ENCODE results near the gene PRPF40A.

Gene PRPF40A

GRCh38 chr2:152620985-152621384, 96.3 kb downstream of the PRPF40A start:
- no peak for DNase-seq (ENCODE audit: low read depth in 2 of 2, low spot score in 1 of 2)

GRCh38 chr2:152620208-152620607, 97.1 kb downstream of the PRPF40A start:
- DNase-seq (ENCODE audit: low read depth in 2 of 2, low spot score in 1 of 2): no peak

- no peak for DNase-seq (ENCODE audit: low read depth in 2 of 2, low spot score in 1 of 2)
These were observed 99.1 kb downstream of the PRPF40A start for GRCh38 chr2:152618193-152618564.

DNA sequence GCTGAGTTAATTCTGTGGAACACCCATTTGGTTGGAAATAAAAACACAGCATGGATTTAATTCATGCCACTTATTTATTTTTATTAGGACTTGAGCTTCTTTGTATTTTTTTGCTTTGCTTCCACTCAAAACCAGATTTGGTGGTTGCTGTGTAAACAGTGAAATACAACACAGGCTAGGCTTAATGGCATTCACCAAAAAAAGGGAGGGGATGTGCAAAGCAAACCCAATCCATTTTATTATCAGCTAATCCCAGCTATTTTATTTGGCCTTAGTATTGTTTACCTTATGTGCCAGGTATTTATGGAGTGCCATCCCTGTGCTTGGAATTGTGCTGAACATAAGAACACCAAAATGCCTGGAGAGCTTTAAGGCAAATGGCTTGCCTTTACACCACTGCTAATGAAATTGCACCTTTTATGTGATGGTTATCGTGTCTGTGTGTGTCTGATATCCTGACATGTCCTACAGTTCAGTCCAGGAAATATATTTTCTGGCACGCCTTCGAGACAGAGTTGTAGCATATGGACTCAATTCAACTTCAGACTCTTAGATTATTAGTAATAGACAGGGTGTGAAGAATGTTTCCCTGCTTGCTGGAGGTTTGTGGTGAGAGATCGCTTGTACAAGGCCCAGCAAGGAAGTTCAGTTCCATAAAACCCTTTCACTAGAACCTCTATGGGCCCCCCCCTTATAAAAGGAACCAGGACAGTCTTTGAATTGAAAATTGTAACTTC, 99.6 kb downstream of the PRPF40A start:
- no peak for DNase-seq (ENCODE audit: low read depth in 2 of 2, low spot score in 1 of 2)

DNA sequence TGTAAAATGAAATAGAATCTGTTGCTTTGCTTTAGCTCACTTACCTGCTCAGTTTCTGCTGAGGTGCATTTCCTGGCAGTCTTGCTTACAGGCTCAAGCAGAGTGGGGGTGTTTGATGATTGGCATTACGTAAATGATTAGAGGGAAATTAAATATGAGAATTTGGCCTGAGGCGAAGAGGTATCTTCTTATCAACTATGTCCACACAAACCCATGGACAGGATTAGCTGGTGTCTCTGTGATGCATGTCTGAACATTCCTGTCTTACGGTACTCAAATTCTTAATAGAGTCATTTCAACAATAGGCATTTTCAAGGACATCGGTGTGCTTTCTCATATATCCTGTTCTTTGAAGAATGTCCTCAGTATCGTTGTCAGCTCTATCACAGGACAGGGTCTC, 102.1 kb downstream of the PRPF40A start:
- no peak for DNase-seq (ENCODE audit: low read depth in 2 of 2, low spot score in 1 of 2)

- DNase-seq (ENCODE audit: low read depth in 2 of 2, low spot score in 1 of 2): no peak
These were observed 104.0 kb downstream of the PRPF40A start for GRCh38 chr2:152613235-152613634.

DNA sequence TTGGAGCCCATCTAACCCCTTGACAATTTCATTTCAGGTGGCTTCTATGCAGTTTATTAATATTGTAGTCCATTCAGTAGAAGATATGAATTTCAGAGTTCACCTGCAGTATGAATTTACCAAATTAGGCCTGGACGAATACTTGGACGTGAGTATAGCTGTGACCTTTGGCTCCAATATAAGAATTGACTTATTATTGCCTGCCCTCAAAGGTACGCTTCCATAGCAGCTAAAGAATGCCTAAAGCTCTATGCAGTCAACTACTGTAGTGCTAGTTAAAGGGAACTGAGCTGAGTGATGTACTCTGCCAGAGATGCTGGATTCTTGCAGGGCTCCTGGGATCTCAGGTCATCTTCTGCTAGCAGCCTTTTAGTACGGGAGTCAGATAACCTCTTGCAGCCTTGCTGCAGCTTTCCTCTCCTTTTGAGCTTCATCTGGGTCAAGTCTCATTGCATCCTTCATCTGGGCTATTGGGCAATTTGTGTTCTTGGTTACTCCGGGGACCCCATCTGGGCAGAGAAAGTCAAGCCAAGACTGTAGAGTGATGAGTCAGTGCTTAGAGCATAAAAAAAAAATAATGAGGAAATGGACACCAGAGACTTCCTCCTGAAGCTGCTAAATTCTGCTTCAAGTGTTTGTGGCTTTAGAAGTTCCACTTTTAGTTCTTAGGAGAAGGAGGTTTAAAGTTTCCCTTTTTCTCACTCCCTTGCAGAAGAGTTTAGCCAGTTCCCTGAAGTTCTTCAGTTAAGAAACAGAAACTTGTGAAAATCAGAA, 105.6 kb downstream of the PRPF40A start:
- DNase-seq (ENCODE audit: low read depth in 2 of 2, low spot score in 1 of 2): no peak

GRCh38 chr2:152609699-152610098, 107.6 kb downstream of the PRPF40A start:
- DNase-seq (ENCODE audit: low read depth in 2 of 2, low spot score in 1 of 2): no peak

- no peak for DNase-seq (ENCODE audit: low read depth in 2 of 2, low spot score in 1 of 2)
These were observed 108.1 kb downstream of the PRPF40A start for GRCh38 chr2:152609154-152609553.

- DNase-seq (ENCODE audit: low read depth in 2 of 2, low spot score in 1 of 2): no peak
These were observed 109.4 kb downstream of the PRPF40A start for GRCh38 chr2:152607793-152608300.

DNA sequence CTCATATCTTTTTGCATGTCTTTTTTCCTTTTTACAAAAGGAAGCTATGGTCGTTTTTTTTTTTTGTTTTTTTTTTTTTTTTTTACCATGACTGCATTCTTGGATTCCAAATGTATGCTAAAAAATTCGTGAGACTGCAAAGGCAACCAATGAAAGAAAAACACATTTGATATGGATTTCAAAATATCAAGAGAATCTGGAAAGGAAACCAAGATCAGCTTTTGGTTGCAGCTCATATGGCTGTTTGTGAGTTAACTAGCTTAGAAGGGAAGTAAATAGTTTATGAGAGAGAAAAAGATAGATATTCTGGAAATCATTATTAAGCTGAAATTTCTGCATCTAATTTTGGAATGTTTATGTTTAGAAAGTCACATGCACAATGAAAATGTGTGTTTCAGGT, 110.3 kb downstream of the PRPF40A start:
- DNase-seq (ENCODE audit: low read depth in 2 of 2, low spot score in 1 of 2): no peak

DNA sequence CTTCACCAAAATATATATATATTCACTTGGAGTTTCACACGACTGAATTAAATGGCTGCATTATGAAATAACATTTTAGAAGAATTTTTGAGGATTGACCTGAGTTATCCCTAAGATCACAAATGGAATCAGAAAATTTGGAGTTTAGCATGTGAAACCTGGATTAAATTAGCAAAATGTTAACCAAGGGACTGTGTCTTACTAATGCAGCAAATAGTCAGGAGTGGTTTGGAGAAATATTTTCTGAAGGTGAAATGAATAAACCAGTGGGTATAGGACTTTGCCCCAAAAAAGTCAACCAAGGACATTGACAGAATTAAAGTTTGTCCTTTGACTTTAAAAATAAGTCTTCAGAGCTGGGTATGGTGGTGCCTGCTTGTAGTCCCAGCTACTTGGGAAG, 111.2 kb downstream of the PRPF40A start:
- DNase-seq (ENCODE audit: low read depth in 2 of 2, low spot score in 1 of 2): no peak

DNA sequence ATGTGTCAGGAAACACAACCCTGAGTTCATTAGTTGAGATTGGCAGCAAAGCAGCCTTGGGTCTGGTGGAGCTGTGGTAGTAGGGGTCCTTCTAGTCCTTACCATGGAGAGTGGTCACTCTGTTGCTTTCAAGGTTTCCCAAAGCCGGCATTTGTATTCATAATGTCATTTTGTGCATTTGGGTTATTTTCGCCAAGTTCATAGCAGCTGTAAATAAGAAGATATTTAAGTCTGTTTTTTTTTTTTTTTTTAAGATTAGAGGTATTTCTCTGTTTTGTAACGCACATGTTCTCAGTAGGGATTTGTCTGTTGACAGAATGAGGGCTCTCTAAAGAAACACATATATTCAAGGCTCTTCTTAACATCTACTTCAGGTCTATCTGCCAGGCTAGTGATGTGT, 114.1 kb downstream of the PRPF40A start:
- no peak for DNase-seq (ENCODE audit: low read depth in 2 of 2, low spot score in 1 of 2)

GRCh38 chr2:152602750-152603149, 114.5 kb downstream of the PRPF40A start:
- DNase-seq (ENCODE audit: low read depth in 2 of 2, low spot score in 1 of 2): no peak

Data from stimulated activated CD8-positive, alpha-beta memory T cell treated with anti-CD3 and anti-CD28 coated beads, Interleukin-4, amount 100 ng/mL, for 4 hours (primary cell).